Stimulated activated CD8-positive, alpha-beta memory T cell treated with anti-CD3 and anti-CD28 coated beads, Interleukin-4, amount 100 ng/mL, for 4 hours (primary cell): Measurements from ENCODE around the gene C14orf180.

Experiments
- DNase-seq, 2 donors: peaks; one replicate each; pipeline ENCODE4 v3.0.0-alpha.2; 2020; ENCODE audit warnings: low read depth in 2 of 2, low spot score in 1 of 2

The C14orf180 gene

DNA sequence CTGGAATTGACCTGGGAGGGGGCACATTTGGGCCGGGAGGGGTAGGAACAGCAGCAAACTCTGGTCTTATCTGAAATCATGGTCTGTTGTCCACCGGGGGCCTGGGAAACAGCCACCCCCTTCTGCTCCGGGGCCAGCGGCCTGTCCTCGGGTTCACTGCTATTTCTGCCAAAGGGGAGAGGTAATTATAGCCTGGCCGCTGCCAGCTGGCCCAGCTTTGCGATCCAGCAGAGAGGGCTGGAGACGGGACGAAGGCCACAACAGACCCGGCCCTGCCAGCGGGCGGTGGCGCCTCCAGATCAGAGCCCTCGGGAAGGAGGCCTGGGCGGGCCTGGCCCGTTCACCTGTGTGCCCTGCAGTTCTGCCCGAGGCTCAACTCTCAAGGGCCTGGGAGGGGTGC is at the start of gene C14orf180:
Gene C14orf180, plus strand, starts transcription at position 258 of the 400 bp plus-strand sequence. CDS start 6,667 bp downstream, outside the sequence.
- DNase-seq, result no peak

DNA sequence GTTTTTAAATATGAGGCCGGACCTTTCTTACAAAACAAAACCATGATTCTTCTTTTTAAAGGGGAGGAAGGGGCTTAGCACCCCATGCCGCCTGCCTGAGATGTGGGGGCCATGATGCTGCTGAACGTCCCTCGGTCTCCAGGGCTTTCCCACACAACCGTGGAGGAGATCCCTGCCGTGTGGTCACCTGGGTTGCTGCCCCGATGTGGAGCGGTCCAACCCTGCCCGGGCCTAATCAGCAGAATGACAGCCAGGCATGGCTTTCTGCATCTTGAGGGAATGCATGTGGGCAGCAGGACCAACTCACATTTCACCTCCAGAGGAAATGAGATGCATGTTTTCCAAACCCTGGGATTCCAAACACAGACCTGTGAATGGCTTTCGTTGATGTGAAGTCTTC is 48.9 kb upstream of the C14orf180 start:
- no peak for DNase-seq

DNA sequence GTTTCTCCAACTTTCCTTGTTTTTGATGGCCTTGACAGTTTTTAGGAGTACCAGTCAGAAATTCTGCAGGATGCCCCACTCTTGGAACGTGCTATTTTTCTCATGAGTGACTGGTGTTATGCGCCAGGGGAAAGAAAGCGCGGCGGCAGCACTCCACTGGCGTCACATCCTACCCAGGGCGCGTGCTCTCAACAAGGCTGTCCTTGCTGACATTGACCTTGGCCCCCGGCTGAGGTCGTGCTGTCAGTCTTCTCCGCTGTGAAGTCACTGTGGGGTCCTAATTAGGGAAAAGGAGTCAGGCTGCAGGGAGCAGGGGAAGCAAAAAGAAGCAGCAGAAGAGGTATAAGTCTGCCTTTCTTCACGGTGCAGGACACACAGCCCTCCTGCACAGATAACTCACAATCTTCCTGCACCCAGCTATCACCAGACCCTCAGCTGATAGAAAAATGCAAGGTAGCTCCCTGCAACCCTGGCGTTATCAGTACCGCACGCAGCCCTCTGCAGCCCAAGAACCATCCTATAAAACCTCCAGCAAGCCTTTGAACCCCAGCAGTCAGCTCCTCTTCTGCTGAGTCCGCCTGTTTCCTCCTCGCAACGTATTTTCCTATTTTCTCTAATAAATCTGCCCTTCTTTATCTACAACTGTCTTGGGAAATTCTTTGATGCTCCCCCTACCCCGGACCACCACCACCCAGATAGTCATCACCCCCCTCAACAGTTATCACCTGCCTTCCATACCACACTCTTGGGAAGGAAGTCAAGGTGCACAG is 48.0 kb upstream of the C14orf180 start:
- DNase-seq, result no peak

DNA sequence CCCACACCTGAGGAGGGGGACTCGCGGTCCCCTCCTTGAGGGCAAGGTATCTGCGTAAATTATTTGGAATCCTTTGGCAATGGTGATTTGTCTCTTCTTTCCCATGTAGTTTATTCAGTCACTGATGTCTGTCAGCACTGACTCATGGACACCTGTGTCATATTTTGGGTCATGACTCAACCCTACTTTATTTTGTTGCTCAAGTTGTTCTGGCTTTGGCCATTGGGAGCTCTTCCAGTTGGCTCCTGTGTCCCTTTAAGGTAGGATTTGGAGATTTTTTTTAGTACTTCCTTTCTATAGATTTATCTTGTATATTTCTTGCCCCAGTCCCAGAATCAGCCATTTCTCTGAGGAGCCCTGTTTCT is 47.4 kb upstream of the C14orf180 start:
- no peak for DNase-seq

DNA sequence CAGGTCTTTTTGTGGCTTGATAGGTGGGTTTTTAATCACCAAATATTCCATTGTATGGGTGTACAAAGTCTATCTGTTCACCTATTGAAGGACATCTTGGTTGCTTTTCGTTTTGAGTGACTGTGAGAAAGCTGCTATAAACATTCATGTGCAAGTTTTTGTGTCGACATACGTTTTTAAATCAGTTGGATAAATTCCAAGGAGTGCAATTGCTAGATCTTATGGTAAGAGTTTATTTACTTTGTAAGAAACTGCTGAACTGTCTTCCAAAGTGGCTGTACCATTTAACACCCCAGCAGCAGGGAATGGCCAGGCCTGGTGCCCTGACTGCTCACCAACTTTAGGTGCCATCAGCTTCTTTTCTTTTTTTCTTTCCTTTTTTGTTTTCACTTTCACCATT is 45.5 kb upstream of the C14orf180 start:
- DNase-seq, result no peak

DNA sequence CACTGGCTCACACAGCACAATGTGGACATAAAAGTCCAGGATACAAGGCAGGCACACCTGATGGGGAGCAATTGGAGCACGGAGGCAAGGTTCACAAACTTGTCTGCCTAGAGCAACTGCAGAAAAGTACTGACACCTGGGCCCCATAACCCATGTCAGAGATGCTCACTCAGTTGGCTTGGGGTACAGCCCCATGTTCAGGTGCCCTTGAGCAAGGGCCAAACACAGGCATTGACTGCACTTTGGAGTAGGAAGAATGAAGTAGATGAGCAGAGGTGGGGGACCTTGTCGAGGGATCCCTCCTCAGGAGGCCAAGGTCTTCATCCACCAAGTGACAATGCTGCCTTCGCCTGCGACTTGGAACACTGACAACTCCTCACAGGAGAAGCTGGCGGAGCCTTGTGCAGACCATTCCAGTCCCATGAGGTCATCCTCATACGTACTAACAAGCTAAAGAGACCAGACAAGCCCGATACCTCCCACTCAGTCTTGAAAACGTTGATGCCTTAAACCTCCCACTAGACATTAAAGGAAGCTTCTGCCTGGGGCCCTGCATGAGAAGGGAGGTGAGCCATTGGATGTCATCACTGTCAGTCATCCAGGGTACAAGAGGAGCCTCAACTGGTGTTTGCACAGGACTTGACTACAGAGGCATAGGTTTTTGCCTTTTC is 42.5 kb upstream of the C14orf180 start:
- DNase-seq, result no peak

DNA sequence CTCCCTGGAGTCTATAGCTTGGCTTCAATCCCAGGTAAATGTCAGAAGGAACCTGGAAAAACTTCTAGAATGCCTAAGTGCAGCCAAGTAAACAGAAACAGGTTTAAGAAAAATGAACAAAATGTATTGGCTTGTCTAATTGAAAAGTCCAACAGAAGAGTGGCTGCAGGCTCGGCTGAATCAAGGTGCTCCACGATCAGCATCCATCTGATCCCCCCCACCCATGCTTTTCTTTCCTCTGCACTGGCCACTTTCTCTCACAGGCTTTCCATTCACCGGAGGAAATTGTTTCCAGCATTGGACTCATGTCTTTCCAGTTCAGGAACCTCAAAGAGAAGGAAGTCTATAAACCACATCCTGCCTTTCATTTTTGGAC is 42.0 kb upstream of the C14orf180 start:
- no peak for DNase-seq

DNA sequence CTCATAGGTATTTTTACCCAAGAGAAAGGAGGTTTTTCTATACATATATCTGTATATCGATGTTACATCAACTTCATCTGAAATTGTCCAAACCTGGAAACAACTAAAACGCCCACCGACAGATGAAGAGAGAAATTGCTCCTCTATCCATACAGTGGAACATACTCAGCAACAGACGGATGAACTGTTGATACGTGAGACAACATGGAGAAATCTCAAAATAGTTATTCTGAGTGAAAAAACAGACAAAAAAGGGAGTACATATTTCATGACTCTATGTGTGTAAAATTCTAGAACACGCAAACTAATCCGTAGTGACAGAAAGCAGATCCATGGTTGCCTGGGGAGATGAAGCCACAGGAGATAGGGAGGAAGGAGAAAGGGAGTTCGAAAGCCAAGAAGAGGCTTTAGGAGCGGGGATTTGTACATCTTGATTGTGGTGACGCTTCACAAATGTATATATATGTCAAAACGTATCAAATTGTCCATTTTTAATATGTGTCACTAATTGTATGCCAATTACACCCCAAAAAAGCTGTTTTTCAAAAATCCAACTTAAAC is 37.6 kb upstream of the C14orf180 start:
- no peak for DNase-seq

DNA sequence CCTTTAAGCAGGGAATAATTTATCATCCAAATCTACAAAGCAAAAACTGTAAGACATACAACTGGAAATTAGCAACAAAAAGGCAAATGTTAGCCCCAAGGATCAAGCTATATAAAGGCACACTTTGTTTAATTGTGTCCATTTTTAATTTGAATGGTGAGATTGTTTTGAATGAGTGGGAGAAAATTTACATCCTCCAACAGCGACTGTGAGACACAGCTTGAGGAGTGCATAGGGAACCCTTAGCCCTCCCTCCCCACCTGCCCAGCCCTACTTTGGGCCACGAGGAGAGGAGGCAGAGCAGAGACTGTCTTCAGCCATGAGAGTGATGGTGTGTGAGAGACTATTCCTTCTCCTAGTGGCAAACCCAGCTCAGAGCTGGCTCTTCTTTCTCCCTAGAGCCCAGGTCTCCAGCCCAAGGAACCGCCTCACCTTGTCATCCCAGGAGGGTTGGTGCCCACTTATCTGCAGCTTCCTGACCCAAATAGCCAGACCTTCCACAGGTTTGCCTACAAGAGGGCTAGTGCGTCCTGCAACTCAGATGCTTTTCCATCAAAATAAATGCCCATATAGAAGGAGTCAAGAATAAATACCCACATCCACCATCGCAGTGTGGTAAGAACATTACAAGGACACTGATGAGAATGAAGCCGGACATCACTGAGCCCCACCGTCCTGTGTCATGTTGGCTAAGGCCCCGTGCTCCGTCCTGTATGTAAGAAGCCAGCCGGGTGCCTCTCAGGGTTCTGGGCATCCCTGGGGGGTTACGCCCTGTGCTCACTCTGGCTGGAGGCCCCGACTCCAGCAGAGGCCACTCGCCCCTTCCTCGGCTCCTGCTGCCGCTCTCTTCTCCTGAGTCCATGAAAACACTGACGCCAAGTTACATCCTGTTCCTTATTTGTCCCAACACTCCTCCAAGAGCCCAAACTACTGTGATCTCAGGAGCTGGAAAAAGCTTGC is 36.4 kb upstream of the C14orf180 start:
- DNase-seq, result no peak

DNA sequence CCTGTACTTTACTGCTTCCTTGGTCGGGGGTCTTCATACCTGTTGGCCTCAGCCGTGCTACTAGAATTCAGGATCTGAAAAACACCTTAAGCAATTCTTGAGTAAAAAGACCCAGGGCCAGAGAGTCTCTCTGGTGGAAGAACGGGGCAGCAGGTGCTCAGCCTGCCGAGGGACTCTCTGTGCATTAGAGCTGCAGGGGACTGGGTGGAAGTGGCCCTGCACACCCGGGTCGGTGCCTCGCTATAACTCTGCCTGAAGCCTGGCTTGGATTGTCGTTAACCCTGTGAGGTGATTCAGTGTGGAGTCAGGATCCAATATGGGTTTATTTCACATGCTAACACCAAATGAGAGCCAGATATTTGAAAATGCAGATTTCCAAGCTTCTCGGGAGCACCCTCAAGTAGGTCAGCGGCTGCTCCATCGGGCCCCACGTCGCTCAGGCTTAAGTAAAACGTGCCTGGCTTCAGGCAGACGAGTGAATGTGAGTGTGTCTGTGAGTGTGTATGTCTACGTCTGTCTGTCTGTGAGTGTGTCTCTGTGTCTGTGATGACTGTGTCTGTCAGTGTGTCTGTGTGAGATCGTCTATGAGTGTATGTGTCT is 35.1 kb upstream of the C14orf180 start:
- DNase-seq, result no peak

DNA sequence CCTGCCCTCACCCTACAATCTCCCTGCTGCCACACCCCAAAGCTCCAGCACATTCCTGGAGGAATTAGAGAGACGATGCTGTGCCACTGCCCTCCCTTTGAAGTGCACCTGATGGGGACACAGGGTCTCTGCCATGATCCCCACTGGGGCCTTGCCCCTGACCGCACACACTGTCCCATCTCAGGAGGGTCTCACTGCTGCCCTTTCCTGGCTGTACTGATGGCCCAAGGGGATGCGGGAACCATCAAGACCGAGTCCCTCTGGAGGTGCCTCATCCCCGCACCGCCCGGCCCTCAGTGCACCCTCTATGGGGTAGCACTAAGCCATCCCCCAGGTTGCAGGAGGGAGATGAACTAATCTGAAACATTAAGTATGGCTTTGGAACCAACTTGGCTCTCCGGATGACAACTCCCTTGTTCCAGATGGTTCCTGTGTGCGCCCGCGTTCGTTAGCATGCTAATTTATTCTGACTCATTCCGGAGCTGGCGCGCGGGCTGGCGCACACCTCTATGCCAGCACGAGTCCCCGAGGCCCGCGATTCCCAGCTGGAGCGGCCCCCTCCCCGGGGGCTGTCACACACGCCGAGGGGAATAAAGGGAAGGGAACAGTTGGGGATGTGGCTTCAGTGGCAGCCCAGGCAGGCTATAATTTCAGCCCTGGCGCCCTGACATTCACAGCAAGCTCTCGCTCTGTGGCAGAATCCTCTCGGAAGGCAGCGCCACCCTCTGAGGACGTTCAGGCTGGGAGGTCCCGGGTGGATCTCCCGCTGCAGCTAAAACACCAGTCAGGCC is 34.2 kb upstream of the C14orf180 start:
- DNase-seq, result no peak

DNA sequence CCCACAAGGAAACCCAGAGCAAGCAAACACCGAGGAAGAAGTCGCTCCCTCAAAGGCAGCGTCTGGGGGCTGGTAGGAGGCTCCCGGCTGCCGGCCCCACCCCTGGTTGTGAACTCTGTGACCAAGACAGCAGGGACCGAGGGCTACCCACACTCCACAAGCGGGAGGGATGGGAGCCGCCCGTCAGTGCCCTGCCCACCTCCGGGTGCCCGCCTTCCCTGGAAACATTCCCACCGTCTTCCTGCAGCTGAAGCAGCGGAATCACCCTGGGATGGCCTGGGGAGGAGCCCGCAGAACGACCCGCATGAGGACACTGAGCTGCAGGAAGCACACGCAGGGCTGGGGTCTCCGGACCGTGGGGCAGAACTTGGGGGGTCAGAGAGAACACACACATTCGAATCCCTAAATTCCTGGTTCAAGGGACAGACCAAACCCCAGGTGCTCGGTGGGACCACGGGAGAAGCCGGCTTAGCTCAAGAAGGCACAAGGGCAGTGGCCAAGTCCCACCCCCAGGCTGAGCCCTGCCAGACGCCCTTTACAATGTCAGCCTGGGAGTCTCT is 33.5 kb upstream of the C14orf180 start:
- DNase-seq, result no peak

DNA sequence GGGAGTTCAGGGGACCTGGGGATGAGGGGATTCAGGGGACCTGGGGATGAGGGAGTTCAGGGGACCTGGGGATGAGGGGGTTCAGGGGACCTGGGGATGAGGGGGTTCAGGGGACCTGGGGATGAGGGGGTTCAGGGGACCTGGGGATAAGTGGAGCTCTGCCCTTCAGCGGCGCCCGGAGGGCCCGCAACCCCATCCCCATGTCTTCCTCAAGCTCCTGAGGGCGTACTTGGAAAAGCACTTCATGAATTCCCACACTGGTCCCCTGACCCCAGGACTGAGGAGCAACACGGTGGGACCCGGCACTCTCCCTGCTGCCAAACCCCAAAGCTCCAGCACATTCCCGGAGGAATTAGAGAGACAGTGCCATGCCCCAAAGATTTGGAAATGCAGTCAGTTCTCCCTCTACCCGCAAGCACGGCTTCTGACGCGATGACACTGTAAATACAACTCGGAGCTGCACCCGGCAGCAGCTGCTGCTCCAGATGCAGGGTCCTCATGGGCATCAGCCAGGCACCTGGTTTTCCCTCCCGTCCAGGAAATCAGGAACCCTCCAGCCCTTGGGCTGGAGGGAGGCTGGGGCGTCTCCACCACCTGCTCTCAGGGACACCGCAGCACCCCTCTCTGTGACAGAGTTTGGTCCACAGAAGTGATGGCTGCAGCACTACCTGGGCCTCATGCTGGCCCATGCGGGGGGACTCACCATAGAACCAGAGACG is 32.8 kb upstream of the C14orf180 start:
- no peak for DNase-seq

DNA sequence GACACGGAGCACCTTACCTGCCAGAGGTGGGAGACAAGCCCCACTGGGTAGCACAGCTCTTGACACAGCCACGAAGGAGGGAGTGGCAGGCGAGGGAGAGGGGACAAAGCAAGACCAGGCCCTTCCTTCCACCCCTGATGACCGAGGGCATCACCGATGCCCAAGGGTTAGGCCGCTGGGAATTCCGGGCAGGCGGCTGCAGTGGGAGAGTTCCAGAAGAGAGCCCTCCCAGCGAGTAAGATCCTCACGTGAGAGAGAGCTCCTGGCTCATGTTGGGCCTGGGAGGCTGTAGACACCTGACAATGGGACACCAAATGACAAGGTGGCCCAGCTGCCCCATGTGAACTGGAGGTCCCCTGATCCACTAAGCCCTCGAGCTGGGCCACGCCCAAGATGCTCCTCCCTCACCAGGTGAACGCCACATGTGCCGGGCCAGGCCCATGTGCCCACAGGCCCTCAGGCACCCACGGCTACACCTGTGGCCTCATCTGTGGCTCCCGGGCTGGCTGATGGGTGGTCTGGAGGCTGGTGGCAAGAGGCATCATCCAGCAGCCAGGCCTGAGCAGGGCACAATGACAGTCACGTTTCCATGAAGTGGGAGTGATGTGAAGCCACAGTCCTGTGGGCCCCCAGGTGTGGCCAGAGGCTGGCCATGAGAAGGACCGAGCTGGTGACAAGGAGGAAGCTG is 32.1 kb upstream of the C14orf180 start:
- DNase-seq, result no peak

DNA sequence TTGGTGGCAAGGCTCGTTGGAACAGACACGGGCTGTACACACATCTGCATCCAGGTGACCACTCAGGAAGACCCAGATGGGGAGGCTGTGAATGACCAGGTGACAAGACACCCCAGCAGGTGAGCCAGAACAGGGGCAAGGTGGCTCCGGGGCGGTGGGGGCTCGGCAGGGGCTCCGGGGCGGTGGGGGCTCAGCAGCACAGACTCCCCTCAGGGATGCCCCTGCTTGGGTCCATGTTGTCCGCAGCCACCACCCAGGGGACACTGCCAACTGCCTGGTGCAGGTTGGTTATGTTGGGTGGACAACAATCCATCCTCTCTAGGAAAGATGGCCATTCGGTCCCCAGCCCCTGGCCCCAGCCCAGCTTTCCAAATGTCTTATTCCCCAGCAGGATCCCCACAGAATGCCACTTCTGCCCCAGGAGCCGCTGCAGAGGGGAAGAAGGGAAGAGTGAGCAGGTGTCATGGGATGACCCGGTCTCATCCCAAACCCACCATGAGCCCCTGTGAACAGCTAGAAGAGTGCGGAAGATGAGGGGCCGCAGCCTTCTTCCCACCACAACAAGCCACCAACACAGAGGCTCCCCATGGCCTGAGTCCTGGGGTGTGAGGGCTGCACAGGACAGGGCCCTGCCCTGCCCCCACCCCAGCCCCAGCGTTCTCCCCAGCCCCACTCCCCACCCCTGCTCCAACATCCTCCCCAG is 31.4 kb upstream of the C14orf180 start:
- DNase-seq, result no peak

DNA sequence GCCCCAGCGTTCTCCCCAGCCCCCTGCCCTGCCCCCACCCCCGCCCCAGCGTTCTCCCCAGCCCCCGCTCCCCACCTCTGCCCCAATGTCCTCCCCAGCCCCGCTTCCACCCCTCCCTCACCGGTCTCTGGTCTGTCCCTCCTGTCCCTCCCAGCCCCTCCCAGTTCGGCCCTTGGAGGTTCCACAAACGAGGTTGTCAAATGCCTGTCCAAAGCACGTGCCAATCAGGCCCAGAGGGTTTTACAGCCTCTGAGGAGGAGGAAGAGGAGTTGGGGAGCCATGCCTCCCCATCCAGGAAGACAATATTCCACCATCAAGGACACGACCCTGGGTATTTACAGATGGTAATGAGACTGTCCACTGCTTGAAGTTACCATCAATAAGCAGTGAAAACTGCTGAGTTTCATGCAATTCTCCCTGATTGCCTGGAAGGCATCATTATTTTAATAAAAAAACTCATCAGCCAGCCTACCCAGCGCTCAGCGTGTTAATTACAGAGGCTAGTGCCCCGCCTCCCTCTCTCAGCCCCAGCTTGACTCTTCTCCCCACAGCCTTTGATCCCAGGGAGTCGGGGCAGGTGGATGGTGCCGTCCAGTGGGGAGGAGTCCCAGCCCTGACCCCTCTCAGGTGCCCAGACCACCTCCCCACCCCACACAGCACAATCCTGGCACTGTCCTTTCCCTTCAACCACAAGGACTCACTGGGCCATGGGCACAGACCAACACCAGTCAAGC is 30.6 kb upstream of the C14orf180 start:
- DNase-seq, result no peak
